PC-9 (cell line): ENCODE measurements around the gene RBM15B.

ENCODE experiments used
- EZH2 ChIP-seq: fragments of 200-600 bp; sonication (generic); IDR thresholded peaks from 2 replicates; pipeline ENCODE4 v1.8.0; 2017; ENCODE audit warnings: antibody characterized with exemption, low read depth
- TF ChIP-seq, protein P1 (sequence below): fragments of 200-600 bp; sonication (generic); conservative IDR thresholded peaks from 2 replicates; pipeline ENCODE4 v1.6.1; 2017; ENCODE audit warnings: mixed run types, antibody characterized with exemption, mild to moderate bottlenecking, moderate library complexity

DNA sequence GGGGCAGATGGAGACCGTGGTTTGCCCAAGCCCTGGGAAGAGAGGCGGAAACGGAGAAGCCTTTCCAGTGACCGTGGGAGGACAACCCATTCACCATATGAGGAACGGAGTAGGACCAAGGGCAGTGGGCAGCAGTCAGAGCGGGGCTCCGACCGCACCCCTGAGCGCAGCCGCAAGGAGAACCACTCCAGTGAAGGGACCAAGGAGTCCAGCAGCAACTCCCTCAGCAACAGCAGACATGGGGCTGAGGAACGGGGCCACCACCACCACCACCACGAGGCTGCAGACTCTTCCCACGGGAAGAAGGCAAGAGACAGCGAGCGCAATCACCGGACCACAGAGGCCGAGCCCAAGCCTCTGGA, 2.0 kb downstream of the RBM15B start:
- no peak for TF ChIP-seq EZH2
- TF ChIP-seq, protein P1, sequence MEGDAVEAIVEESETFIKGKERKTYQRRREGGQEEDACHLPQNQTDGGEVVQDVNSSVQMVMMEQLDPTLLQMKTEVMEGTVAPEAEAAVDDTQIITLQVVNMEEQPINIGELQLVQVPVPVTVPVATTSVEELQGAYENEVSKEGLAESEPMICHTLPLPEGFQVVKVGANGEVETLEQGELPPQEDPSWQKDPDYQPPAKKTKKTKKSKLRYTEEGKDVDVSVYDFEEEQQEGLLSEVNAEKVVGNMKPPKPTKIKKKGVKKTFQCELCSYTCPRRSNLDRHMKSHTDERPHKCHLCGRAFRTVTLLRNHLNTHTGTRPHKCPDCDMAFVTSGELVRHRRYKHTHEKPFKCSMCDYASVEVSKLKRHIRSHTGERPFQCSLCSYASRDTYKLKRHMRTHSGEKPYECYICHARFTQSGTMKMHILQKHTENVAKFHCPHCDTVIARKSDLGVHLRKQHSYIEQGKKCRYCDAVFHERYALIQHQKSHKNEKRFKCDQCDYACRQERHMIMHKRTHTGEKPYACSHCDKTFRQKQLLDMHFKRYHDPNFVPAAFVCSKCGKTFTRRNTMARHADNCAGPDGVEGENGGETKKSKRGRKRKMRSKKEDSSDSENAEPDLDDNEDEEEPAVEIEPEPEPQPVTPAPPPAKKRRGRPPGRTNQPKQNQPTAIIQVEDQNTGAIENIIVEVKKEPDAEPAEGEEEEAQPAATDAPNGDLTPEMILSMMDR: no peak
